Osteocyte (in vitro differentiated cells): ENCODE results near the gene ANGPT4. TPM values are rescaled to one million over a fixed set of nuclear protein-coding genes. Genes with fewer than 3 reads are reported as not detected.

ENCODE experiments used
- DNase-seq: peaks from one replicate; pipeline ENCODE4 v3.0.0; 2021; ENCODE audit warnings: mixed read lengths; ENCODE audit not compliant: unreplicated experiment; ENCODE audit errors: extremely low spot score
- H3K27ac Mint-ChIP-seq: one replicate; pipeline ENCODE4 v1.8.0; 2021; ENCODE audit warnings: mild to moderate bottlenecking, mixed read lengths; ENCODE audit not compliant: unreplicated experiment
- H3K27me3 Mint-ChIP-seq: one replicate; pipeline ENCODE4 v1.8.0; 2021; ENCODE audit warnings: mixed read lengths; ENCODE audit not compliant: unreplicated experiment
- H3K36me3 Mint-ChIP-seq: one replicate; pipeline ENCODE4 v1.8.0; 2021; ENCODE audit warnings: mixed read lengths; ENCODE audit not compliant: unreplicated experiment
- H3K4me1 Mint-ChIP-seq: one replicate; pipeline ENCODE4 v1.8.0; 2021; ENCODE audit warnings: mixed read lengths; ENCODE audit not compliant: unreplicated experiment
- H3K4me3 Mint-ChIP-seq: one replicate; pipeline ENCODE4 v1.8.0; 2021; ENCODE audit warnings: mild to moderate bottlenecking, moderate library complexity, mixed read lengths; ENCODE audit not compliant: unreplicated experiment
- H3K9me3 Mint-ChIP-seq: one replicate; pipeline ENCODE4 v1.8.0; 2021; ENCODE audit warnings: mixed read lengths; ENCODE audit not compliant: unreplicated experiment
- total RNA-seq: library from RNA; stranded (reverse); gene quantifications from 2 replicates; pipeline ENCODE4 v1.2.1, GENCODE V29; 2021
- TF ChIP-seq, protein P1 (sequence below): fragments of 200-600 bp; sonication (generic); IDR thresholded peaks from 2 replicates; pipeline ENCODE4 v1.5.0; 2021; ENCODE audit warnings: antibody characterized with exemption, mild to moderate bottlenecking, moderate library complexity

ANGPT4 gene
- total RNA-seq, 1 donor from 2014 or later, result not detected

- Mint-ChIP-seq H3K4me1 (no peaks in the 10 kb centered on the region), H3K4me3 (no peak overlapping the region), H3K27ac (no peak overlapping the region), H3K9me3 (no peaks in the 10 kb centered on the region), H3K36me3 (no peaks in the 10 kb centered on the region), H3K27me3 (no peaks in the 10 kb centered on the region)
- no peak for DNase-seq
- TF ChIP-seq, protein P1, sequence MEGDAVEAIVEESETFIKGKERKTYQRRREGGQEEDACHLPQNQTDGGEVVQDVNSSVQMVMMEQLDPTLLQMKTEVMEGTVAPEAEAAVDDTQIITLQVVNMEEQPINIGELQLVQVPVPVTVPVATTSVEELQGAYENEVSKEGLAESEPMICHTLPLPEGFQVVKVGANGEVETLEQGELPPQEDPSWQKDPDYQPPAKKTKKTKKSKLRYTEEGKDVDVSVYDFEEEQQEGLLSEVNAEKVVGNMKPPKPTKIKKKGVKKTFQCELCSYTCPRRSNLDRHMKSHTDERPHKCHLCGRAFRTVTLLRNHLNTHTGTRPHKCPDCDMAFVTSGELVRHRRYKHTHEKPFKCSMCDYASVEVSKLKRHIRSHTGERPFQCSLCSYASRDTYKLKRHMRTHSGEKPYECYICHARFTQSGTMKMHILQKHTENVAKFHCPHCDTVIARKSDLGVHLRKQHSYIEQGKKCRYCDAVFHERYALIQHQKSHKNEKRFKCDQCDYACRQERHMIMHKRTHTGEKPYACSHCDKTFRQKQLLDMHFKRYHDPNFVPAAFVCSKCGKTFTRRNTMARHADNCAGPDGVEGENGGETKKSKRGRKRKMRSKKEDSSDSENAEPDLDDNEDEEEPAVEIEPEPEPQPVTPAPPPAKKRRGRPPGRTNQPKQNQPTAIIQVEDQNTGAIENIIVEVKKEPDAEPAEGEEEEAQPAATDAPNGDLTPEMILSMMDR, result no peak
These were observed 37.4 kb downstream of the ANGPT4 start for GRCh38 chr20:878511-879307.

- TF ChIP-seq, protein P1, result no peak
These were observed 38.3 kb downstream of the ANGPT4 start for GRCh38 chr20:877814-878213.

GRCh38 chr20:875115-875514, 41.0 kb downstream of the ANGPT4 start:
- Mint-ChIP-seq H3K4me1 (no peaks in the 10 kb centered on the region), H3K9me3 (no peaks in the 10 kb centered on the region), H3K36me3 (no peaks in the 10 kb centered on the region), H3K27ac (no peak overlapping the region), H3K27me3 (no peaks in the 10 kb centered on the region), H3K4me3 (no peak overlapping the region)
- TF ChIP-seq, protein P1, result no peak
- no peak for DNase-seq

More at GRCh38 chr20:877814-878213, 38.3 kb downstream of the ANGPT4 start:
- H3K27ac Mint-ChIP-seq, result no peak overlapping the region
- no peaks in the 10 kb centered on the region for H3K9me3 Mint-ChIP-seq
- H3K4me3 Mint-ChIP-seq, result no peak overlapping the region
- no peak for DNase-seq
- no peaks in the 10 kb centered on the region for H3K36me3 Mint-ChIP-seq
- H3K4me1 Mint-ChIP-seq, result no peaks in the 10 kb centered on the region
- no peaks in the 10 kb centered on the region for H3K27me3 Mint-ChIP-seq

DNA sequence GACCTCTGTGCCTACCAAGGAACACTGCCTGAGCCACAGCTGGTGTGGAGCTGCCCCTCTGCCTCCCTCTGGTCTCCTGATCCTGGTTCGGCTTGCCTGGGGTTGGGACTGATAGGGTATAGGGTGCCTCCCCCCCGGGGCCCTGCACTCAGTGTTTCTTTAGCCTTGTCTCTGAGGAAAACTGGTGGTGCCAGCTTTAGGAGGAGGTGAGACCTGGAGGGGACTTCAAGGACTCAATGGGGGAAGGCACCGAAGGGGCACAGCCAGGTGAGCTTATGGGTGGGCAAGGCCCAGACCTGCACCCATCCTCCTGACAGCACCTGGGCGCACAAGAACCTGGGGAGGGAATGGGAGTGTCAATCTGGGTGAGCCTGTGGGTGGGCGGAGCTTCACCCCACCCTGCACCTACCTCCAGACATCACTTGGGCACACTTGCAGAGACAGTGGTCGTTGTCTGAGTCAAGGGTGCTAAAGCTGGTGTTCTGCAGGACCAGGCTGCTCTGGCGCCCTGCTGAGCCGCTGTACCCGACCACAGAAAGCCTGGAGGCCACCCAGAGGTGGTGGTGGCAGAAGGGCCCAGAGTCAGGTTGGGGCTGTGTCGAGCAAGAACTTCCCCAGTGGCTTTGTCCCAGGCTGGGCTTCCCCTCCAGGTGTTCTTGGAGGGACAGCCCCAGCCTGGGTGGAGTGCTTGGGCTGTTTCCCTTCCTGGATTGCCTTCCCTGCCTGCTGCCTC, 42.1 kb downstream of the ANGPT4 start:
- no peak overlapping the region for H3K27ac Mint-ChIP-seq
- H3K9me3 Mint-ChIP-seq, result no peaks in the 10 kb centered on the region
- peaks cover 5% of the 10 kb centered on the region for H3K27me3 Mint-ChIP-seq
- H3K4me3 Mint-ChIP-seq, result no peak overlapping the region
- H3K36me3 Mint-ChIP-seq, result no peaks in the 10 kb centered on the region
- TF ChIP-seq, protein P1, result no peak
- H3K4me1 Mint-ChIP-seq, result no peaks in the 10 kb centered on the region
- no peak for DNase-seq

DNA sequence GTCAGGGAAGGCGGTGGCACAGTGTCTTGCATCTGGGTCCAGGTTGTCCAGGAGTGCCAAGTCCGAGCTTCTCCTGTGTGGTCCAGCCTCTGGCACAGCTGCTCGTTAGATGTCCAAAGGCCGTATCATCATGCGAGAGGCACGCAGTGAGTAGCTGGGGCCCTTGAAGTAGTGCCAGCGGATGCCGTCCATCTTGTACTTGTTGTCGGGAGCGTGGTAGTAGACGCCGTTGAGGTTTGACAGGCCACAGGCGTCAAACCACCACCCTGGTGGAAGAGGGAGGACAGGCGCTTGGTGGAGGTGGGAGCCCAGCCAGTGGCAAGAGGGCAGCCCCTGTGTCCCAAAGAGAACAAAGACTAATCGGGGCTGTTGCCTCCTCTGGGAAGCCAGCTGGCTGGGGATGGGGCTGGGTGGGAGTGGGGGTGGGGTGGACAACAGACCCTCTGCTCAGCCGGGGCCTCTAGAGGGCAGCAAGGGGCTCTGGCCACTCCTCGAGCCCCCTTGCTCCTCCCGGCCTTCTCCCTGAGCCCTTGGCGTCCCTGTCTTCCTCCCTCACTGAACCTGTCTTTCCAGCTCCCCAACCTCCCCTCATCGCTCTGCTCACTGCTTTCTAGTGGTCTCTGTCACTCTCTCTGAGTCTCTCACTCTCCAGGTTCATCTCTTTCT, 43.1 kb downstream of the ANGPT4 start:
- Mint-ChIP-seq H3K4me1 (no peaks in the 10 kb centered on the region), H3K27ac (no peak overlapping the region)

More for the DNA sequence above, 43.1 kb downstream of the ANGPT4 start:
- Mint-ChIP-seq H3K4me3 (no peak overlapping the region), H3K36me3 (no peaks in the 10 kb centered on the region), H3K9me3 (no peaks in the 10 kb centered on the region), H3K27me3 (peaks cover 10% of the 10 kb centered on the region)
- TF ChIP-seq, protein P1, result no peak
- DNase-seq, result no peak
